Measurements from ENCODE around the gene ATP8B3.

The ATP8B3 gene

GRCh38 chr19:1822210-1822609, 10.1 kb upstream of the ATP8B3 start:
- H3K4me1 ChIP-seq (ENCODE audit: control insufficient read depth, insufficient read depth, low read length) = peaks cover 3% of the 10 kb centered on the region; the same call in 1 of the 2 replicates
- no peak overlapping the region for H3K4me3 ChIP-seq (ENCODE audit: low read depth, low read length)
- H3K27ac ChIP-seq (ENCODE audit: low read depth, low read length) = no peak overlapping the region
- H3K9me3 ChIP-seq (ENCODE audit: control insufficient read depth, insufficient read depth, low read length) = no peaks in the 10 kb centered on the region
- peaks cover 71% of the 10 kb centered on the region for H3K36me3 ChIP-seq (ENCODE audit: control insufficient read depth, insufficient read depth, low read length)
- no peak overlapping the region for H3K9ac ChIP-seq (ENCODE audit: low read depth, low read length)
- H3K27me3 ChIP-seq (ENCODE audit: control insufficient read depth, insufficient read depth, low read length) = no peaks in the 10 kb centered on the region

- Histone ChIP-seq H3K36me3 (ENCODE audit: control insufficient read depth, insufficient read depth, low read length) (peaks cover 78% of the 10 kb centered on the region), H3K4me3 (ENCODE audit: low read depth, low read length) (no peak overlapping the region), H3K4me1 (ENCODE audit: control insufficient read depth, insufficient read depth, low read length) (no peaks in the 10 kb centered on the region), H3K27me3 (ENCODE audit: control insufficient read depth, insufficient read depth, low read length) (no peaks in the 10 kb centered on the region), H3K9me3 (ENCODE audit: control insufficient read depth, insufficient read depth, low read length) (no peaks in the 10 kb centered on the region), H3K9ac (ENCODE audit: low read depth, low read length) (no peak overlapping the region), H3K27ac (ENCODE audit: low read depth, low read length) (no peak overlapping the region)
Measured at GRCh38 chr19:1819341-1820255, 7.5 kb upstream of the ATP8B3 start.

GRCh38 chr19:1818549-1819195, 6.6 kb upstream of the ATP8B3 start:
- Histone ChIP-seq H3K36me3 (ENCODE audit: control insufficient read depth, insufficient read depth, low read length) (peaks cover 70% of the 10 kb centered on the region), H3K27ac (ENCODE audit: low read depth, low read length) (no peak overlapping the region), H3K4me1 (ENCODE audit: control insufficient read depth, insufficient read depth, low read length) (no peaks in the 10 kb centered on the region)

GRCh38 chr19:1817553-1818179, 5.6 kb upstream of the ATP8B3 start:
- H3K27me3 ChIP-seq (ENCODE audit: control insufficient read depth, insufficient read depth, low read length) = no peaks in the 10 kb centered on the region
- H3K4me1 ChIP-seq (ENCODE audit: control insufficient read depth, insufficient read depth, low read length) = peaks cover 3% of the 10 kb centered on the region; the same call in 1 of the 2 replicates
- H3K4me3 ChIP-seq (ENCODE audit: low read depth, low read length) = no peak overlapping the region
- no peak overlapping the region for H3K27ac ChIP-seq (ENCODE audit: low read depth, low read length)
- H3K9me3 ChIP-seq (ENCODE audit: control insufficient read depth, insufficient read depth, low read length) = no peaks in the 10 kb centered on the region
- no peak overlapping the region for H3K9ac ChIP-seq (ENCODE audit: low read depth, low read length)
- H3K36me3 ChIP-seq (ENCODE audit: control insufficient read depth, insufficient read depth, low read length) = peaks cover 62% of the 10 kb centered on the region

More at GRCh38 chr19:1818549-1819195, 6.6 kb upstream of the ATP8B3 start:
- H3K9ac ChIP-seq (ENCODE audit: low read depth, low read length) = no peak overlapping the region
- H3K27me3 ChIP-seq (ENCODE audit: control insufficient read depth, insufficient read depth, low read length) = no peaks in the 10 kb centered on the region
- no peaks in the 10 kb centered on the region for H3K9me3 ChIP-seq (ENCODE audit: control insufficient read depth, insufficient read depth, low read length)
- no peak overlapping the region for H3K4me3 ChIP-seq (ENCODE audit: low read depth, low read length)

- Histone ChIP-seq H3K27me3 (ENCODE audit: control insufficient read depth, insufficient read depth, low read length) (no peaks in the 10 kb centered on the region), H3K4me3 (ENCODE audit: low read depth, low read length) (no peak overlapping the region), H3K9me3 (ENCODE audit: control insufficient read depth, insufficient read depth, low read length) (no peaks in the 10 kb centered on the region), H3K36me3 (ENCODE audit: control insufficient read depth, insufficient read depth, low read length) (peaks cover 53% of the 10 kb centered on the region), H3K4me1 (ENCODE audit: control insufficient read depth, insufficient read depth, low read length) (peaks cover 3% of the 10 kb centered on the region; the same call in 1 of the 2 replicates), H3K27ac (ENCODE audit: low read depth, low read length) (no peak overlapping the region), H3K9ac (ENCODE audit: low read depth, low read length) (no peak overlapping the region)
Measured at GRCh38 chr19:1816530-1817298, 4.6 kb upstream of the ATP8B3 start.

- no peaks in the 10 kb centered on the region for H3K9me3 ChIP-seq (ENCODE audit: control insufficient read depth, insufficient read depth, low read length)
Measured at GRCh38 chr19:1815605-1816529, 3.8 kb upstream of the ATP8B3 start.

GRCh38 chr19:1814833-1815604, 2.9 kb upstream of the ATP8B3 start:
- H3K4me1 ChIP-seq (ENCODE audit: control insufficient read depth, insufficient read depth, low read length) = peaks cover 3% of the 10 kb centered on the region; the same call in 1 of the 2 replicates
- no peak overlapping the region for H3K9ac ChIP-seq (ENCODE audit: low read depth, low read length)
- H3K27ac ChIP-seq (ENCODE audit: low read depth, low read length) = no peak overlapping the region
- H3K27me3 ChIP-seq (ENCODE audit: control insufficient read depth, insufficient read depth, low read length) = no peaks in the 10 kb centered on the region
- H3K9me3 ChIP-seq (ENCODE audit: control insufficient read depth, insufficient read depth, low read length) = no peaks in the 10 kb centered on the region
- peaks cover 40% of the 10 kb centered on the region for H3K36me3 ChIP-seq (ENCODE audit: control insufficient read depth, insufficient read depth, low read length)
- no peak overlapping the region for H3K4me3 ChIP-seq (ENCODE audit: low read depth, low read length)

More at GRCh38 chr19:1815605-1816529, 3.8 kb upstream of the ATP8B3 start:
- H3K9ac ChIP-seq (ENCODE audit: low read depth, low read length) = no peak overlapping the region
- peaks cover 47% of the 10 kb centered on the region for H3K36me3 ChIP-seq (ENCODE audit: control insufficient read depth, insufficient read depth, low read length)
- H3K27me3 ChIP-seq (ENCODE audit: control insufficient read depth, insufficient read depth, low read length) = no peaks in the 10 kb centered on the region
- peaks cover 3% of the 10 kb centered on the region; the same call in 1 of the 2 replicates for H3K4me1 ChIP-seq (ENCODE audit: control insufficient read depth, insufficient read depth, low read length)
- H3K4me3 ChIP-seq (ENCODE audit: low read depth, low read length) = no peak overlapping the region
- H3K27ac ChIP-seq (ENCODE audit: low read depth, low read length) = no peak overlapping the region

GRCh38 chr19:1814391-1814790, 2.3 kb upstream of the ATP8B3 start:
- H3K27ac ChIP-seq (ENCODE audit: low read depth, low read length) = no peak overlapping the region
- H3K4me1 ChIP-seq (ENCODE audit: control insufficient read depth, insufficient read depth, low read length) = peaks cover 3% of the 10 kb centered on the region; the same call in 1 of the 2 replicates
- no peak overlapping the region for H3K9ac ChIP-seq (ENCODE audit: low read depth, low read length)

More at GRCh38 chr19:1814391-1814790, 2.3 kb upstream of the ATP8B3 start:
- Histone ChIP-seq H3K9me3 (ENCODE audit: control insufficient read depth, insufficient read depth, low read length) (no peaks in the 10 kb centered on the region), H3K4me3 (ENCODE audit: low read depth, low read length) (no peak overlapping the region), H3K36me3 (ENCODE audit: control insufficient read depth, insufficient read depth, low read length) (peaks cover 34% of the 10 kb centered on the region), H3K27me3 (ENCODE audit: control insufficient read depth, insufficient read depth, low read length) (no peaks in the 10 kb centered on the region)

All from HUES48 (cell line).